Measurements from ENCODE around the gene ADGRG3.
"Not testable (repeated sequence)": the region's sequence is repeated elsewhere in the genome, so short reads cannot be mapped to it uniquely, and the experiment has no call there.

The ADGRG3 gene

GRCh38 chr16:57725151-57725550 is 57.0 kb downstream of the ADGRG3 start:
- Histone ChIP-seq H3K9me3 (ENCODE audit: control insufficient read depth, insufficient read depth, low read length) (no peaks in the 10 kb centered on the region), H3K27ac (ENCODE audit: low read length) (no peak overlapping the region), H3K4me3 (ENCODE audit: low read length) (no peak overlapping the region), H3K27me3 (ENCODE audit: control insufficient read depth, insufficient read depth, low read length) (no peaks in the 10 kb centered on the region), H3K36me3 (ENCODE audit: control insufficient read depth, insufficient read depth, low read length) (no peaks in the 10 kb centered on the region), H3K4me1 (ENCODE audit: control insufficient read depth, insufficient read depth, low read length) (no peaks in the 10 kb centered on the region)
- DNase-seq (ENCODE audit: low read depth, low spot score): no peak
- WGBS (ENCODE audit: insufficient coverage, insufficient read length): no CpG with 5 or more reads among the region's 5 CpGs

- DNase-seq (ENCODE audit: low read depth, low spot score): no peak
- Histone ChIP-seq H3K27ac (ENCODE audit: low read length) (no peak overlapping the region), H3K9me3 (ENCODE audit: control insufficient read depth, insufficient read depth, low read length) (no peaks in the 10 kb centered on the region), H3K4me3 (ENCODE audit: low read length) (no peak overlapping the region), H3K27me3 (ENCODE audit: control insufficient read depth, insufficient read depth, low read length) (no peaks in the 10 kb centered on the region), H3K36me3 (ENCODE audit: control insufficient read depth, insufficient read depth, low read length) (no peaks in the 10 kb centered on the region), H3K4me1 (ENCODE audit: control insufficient read depth, insufficient read depth, low read length) (no peaks in the 10 kb centered on the region)
- WGBS (ENCODE audit: insufficient coverage, insufficient read length): no CpG with 5 or more reads among the region's 5 CpGs
Measured at GRCh38 chr16:57725554-57725953, 57.4 kb downstream of the ADGRG3 start.

- DNase-seq (ENCODE audit: low read depth, low spot score): no peak
- no peaks in the 10 kb centered on the region for H3K9me3 ChIP-seq (ENCODE audit: control insufficient read depth, insufficient read depth, low read length)
- H3K36me3 ChIP-seq (ENCODE audit: control insufficient read depth, insufficient read depth, low read length): no peaks in the 10 kb centered on the region
- no peaks in the 10 kb centered on the region for H3K4me1 ChIP-seq (ENCODE audit: control insufficient read depth, insufficient read depth, low read length)
- no peaks in the 10 kb centered on the region for H3K27me3 ChIP-seq (ENCODE audit: control insufficient read depth, insufficient read depth, low read length)
- no CpG with 5 or more reads among the region's 30 CpGs for WGBS (ENCODE audit: insufficient coverage, insufficient read length)
- H3K4me3 ChIP-seq (ENCODE audit: low read length): no peak overlapping the region
- H3K27ac ChIP-seq (ENCODE audit: low read length): no peak overlapping the region
Measured at GRCh38 chr16:57725976-57726375, 57.9 kb downstream of the ADGRG3 start.

GRCh38 chr16:57726433-57726947 is 58.4 kb downstream of the ADGRG3 start:
- DNase-seq (ENCODE audit: low read depth, low spot score): no peak
- H3K27ac ChIP-seq (ENCODE audit: low read length): no peak overlapping the region
- no peaks in the 10 kb centered on the region for H3K36me3 ChIP-seq (ENCODE audit: control insufficient read depth, insufficient read depth, low read length)
- no peaks in the 10 kb centered on the region for H3K9me3 ChIP-seq (ENCODE audit: control insufficient read depth, insufficient read depth, low read length)
- WGBS (ENCODE audit: insufficient coverage, insufficient read length): no CpG with 5 or more reads among the region's 7 CpGs
- H3K27me3 ChIP-seq (ENCODE audit: control insufficient read depth, insufficient read depth, low read length): no peaks in the 10 kb centered on the region
- no peak overlapping the region for H3K4me3 ChIP-seq (ENCODE audit: low read length)
- no peaks in the 10 kb centered on the region for H3K4me1 ChIP-seq (ENCODE audit: control insufficient read depth, insufficient read depth, low read length)

GRCh38 chr16:57727610-57728009 is 59.5 kb downstream of the ADGRG3 start:
- no peak overlapping the region for H3K4me3 ChIP-seq (ENCODE audit: low read length)
- no peak for DNase-seq (ENCODE audit: low read depth, low spot score)
- no peaks in the 10 kb centered on the region for H3K27me3 ChIP-seq (ENCODE audit: control insufficient read depth, insufficient read depth, low read length)
- H3K27ac ChIP-seq (ENCODE audit: low read length): no peak overlapping the region
- no CpG with 5 or more reads among the region's 4 CpGs for WGBS (ENCODE audit: insufficient coverage, insufficient read length)
- H3K4me1 ChIP-seq (ENCODE audit: control insufficient read depth, insufficient read depth, low read length): no peaks in the 10 kb centered on the region
- H3K9me3 ChIP-seq (ENCODE audit: control insufficient read depth, insufficient read depth, low read length): no peaks in the 10 kb centered on the region
- H3K36me3 ChIP-seq (ENCODE audit: control insufficient read depth, insufficient read depth, low read length): no peaks in the 10 kb centered on the region

- Histone ChIP-seq H3K27me3 (ENCODE audit: control insufficient read depth, insufficient read depth, low read length) (no peaks in the 10 kb centered on the region), H3K36me3 (ENCODE audit: control insufficient read depth, insufficient read depth, low read length) (no peaks in the 10 kb centered on the region), H3K4me3 (ENCODE audit: low read length) (no peak overlapping the region), H3K9me3 (ENCODE audit: control insufficient read depth, insufficient read depth, low read length) (no peaks in the 10 kb centered on the region), H3K27ac (ENCODE audit: low read length) (no peak overlapping the region), H3K4me1 (ENCODE audit: control insufficient read depth, insufficient read depth, low read length) (no peaks in the 10 kb centered on the region)
- no CpG with 5 or more reads among the region's 14 CpGs for WGBS (ENCODE audit: insufficient coverage, insufficient read length)
- DNase-seq (ENCODE audit: low read depth, low spot score): no peak
Measured at GRCh38 chr16:57728336-57729181, 60.5 kb downstream of the ADGRG3 start.

GRCh38 chr16:57729182-57729484 is 61.0 kb downstream of the ADGRG3 start:
- Histone ChIP-seq H3K4me1 (ENCODE audit: control insufficient read depth, insufficient read depth, low read length) (no peaks in the 10 kb centered on the region), H3K27ac (ENCODE audit: low read length) (no peak overlapping the region), H3K36me3 (ENCODE audit: control insufficient read depth, insufficient read depth, low read length) (no peaks in the 10 kb centered on the region), H3K9me3 (ENCODE audit: control insufficient read depth, insufficient read depth, low read length) (no peaks in the 10 kb centered on the region), H3K27me3 (ENCODE audit: control insufficient read depth, insufficient read depth, low read length) (no peaks in the 10 kb centered on the region), H3K4me3 (ENCODE audit: low read length) (no peak overlapping the region)
- no CpG with 5 or more reads among the region's 1 CpG for WGBS (ENCODE audit: insufficient coverage, insufficient read length)
- DNase-seq (ENCODE audit: low read depth, low spot score): no peak

- WGBS (ENCODE audit: insufficient coverage, insufficient read length): 100% methylated on average over 4 of the region's 6 CpGs
- H3K36me3 ChIP-seq (ENCODE audit: control insufficient read depth, insufficient read depth, low read length); H3K27ac ChIP-seq (ENCODE audit: low read length); H3K4me3 ChIP-seq (ENCODE audit: low read length); H3K4me1 ChIP-seq (ENCODE audit: control insufficient read depth, insufficient read depth, low read length); H3K27me3 ChIP-seq (ENCODE audit: control insufficient read depth, insufficient read depth, low read length); H3K9me3 ChIP-seq (ENCODE audit: control insufficient read depth, insufficient read depth, low read length); DNase-seq (ENCODE audit: low read depth, low spot score): not testable (repeated sequence)
Measured at GRCh38 chr16:57729852-57730251, 61.7 kb downstream of the ADGRG3 start.

- Histone ChIP-seq H3K27ac (ENCODE audit: low read length) (no peak overlapping the region), H3K9me3 (ENCODE audit: control insufficient read depth, insufficient read depth, low read length) (no peaks in the 10 kb centered on the region), H3K27me3 (ENCODE audit: control insufficient read depth, insufficient read depth, low read length) (no peaks in the 10 kb centered on the region), H3K36me3 (ENCODE audit: control insufficient read depth, insufficient read depth, low read length) (no peaks in the 10 kb centered on the region), H3K4me1 (ENCODE audit: control insufficient read depth, insufficient read depth, low read length) (0 out of 2 replicates have a peak, but pooled peaks cover 1% of the 10 kb centered on the region), H3K4me3 (ENCODE audit: low read length) (no peak overlapping the region)
- no CpG with 5 or more reads among the region's 13 CpGs for whole genome bisulfite sequencing (ENCODE audit: insufficient coverage, insufficient read length)
- no peak for DNase-seq (ENCODE audit: low read depth, low spot score)
Measured at GRCh38 chr16:57730771-57731730, 62.9 kb downstream of the ADGRG3 start.

- Histone ChIP-seq H3K9me3 (ENCODE audit: control insufficient read depth, insufficient read depth, low read length) (no peaks in the 10 kb centered on the region), H3K36me3 (ENCODE audit: control insufficient read depth, insufficient read depth, low read length) (no peaks in the 10 kb centered on the region), H3K27ac (ENCODE audit: low read length) (no peak overlapping the region), H3K4me1 (ENCODE audit: control insufficient read depth, insufficient read depth, low read length) (0 out of 2 replicates have a peak, but pooled peaks cover 1% of the 10 kb centered on the region), H3K27me3 (ENCODE audit: control insufficient read depth, insufficient read depth, low read length) (no peaks in the 10 kb centered on the region), H3K4me3 (ENCODE audit: low read length) (no peak overlapping the region)
- no CpG with 5 or more reads among the region's 2 CpGs for WGBS (ENCODE audit: insufficient coverage, insufficient read length)
- no peak for DNase-seq (ENCODE audit: low read depth, low spot score)
Measured at GRCh38 chr16:57732037-57732436, 63.9 kb downstream of the ADGRG3 start.
